Mesothelial cell of epicardium (in vitro differentiated cells): ENCODE data around the gene CD302. TPM values are rescaled to one million over a fixed set of nuclear protein-coding genes. Genes with fewer than 3 reads are reported as not detected.
A peak's percentile ranks its signal among the peaks of the same experiment; 100 is the strongest.

Experiments
- DNase-seq, 2 experiments: peaks; one replicate each; pipeline ENCODE4 v3.0.0; 2021; ENCODE audit warnings: low spot score in 2 of 2; ENCODE audit not compliant: unreplicated experiment in 2 of 2
- H3K27ac Mint-ChIP-seq: 2 replicates; pipeline ENCODE4 v1.8.0; 2021; ENCODE audit warnings: mixed read lengths
- H3K27me3 Mint-ChIP-seq: 2 replicates; pipeline ENCODE4 v1.8.0; 2021; ENCODE audit warnings: low read depth, mixed read lengths
- H3K36me3 Mint-ChIP-seq: 2 replicates; pipeline ENCODE4 v1.8.0; 2021; ENCODE audit warnings: mixed read lengths
- H3K4me1 Mint-ChIP-seq: 2 replicates; pipeline ENCODE4 v1.8.0; 2021; ENCODE audit warnings: mixed read lengths
- H3K4me3 Mint-ChIP-seq: 2 replicates; pipeline ENCODE4 v1.8.0; 2021; ENCODE audit warnings: mild to moderate bottlenecking, moderate library complexity, mixed read lengths
- H3K9me3 Mint-ChIP-seq: 2 replicates; pipeline ENCODE4 v1.8.0; 2021; ENCODE audit warnings: mixed read lengths
- CTCF ChIP-seq: fragments of 200-600 bp; sonication (generic); IDR thresholded peaks from one replicate; pipeline ENCODE4 v1.5.0; 2021; ENCODE audit warnings: antibody characterized with exemption; ENCODE audit not compliant: unreplicated experiment
- total RNA-seq: library from RNA; stranded (reverse); gene quantifications from 3 replicates; pipeline ENCODE4 v1.2.1, GENCODE V29; 2021

The CD302 gene
- total RNA-seq, 1 donor from 2014 or later = 2.9 TPM

GRCh38 chr2:159808032-159808425 is 10.0 kb upstream of the CD302 start:
- Mint-ChIP-seq H3K9me3 (no peaks in the 10 kb centered on the region), H3K27ac (no peak overlapping the region), H3K36me3 (no peaks in the 10 kb centered on the region), H3K4me1 (peaks cover 9% of the 10 kb centered on the region), H3K4me3 (no peak overlapping the region), H3K27me3 (no peaks in the 10 kb centered on the region)
- DNase-seq = no peak
- TF ChIP-seq CTCF = no peak

GRCh38 chr2:159807183-159808031 is 9.4 kb upstream of the CD302 start:
- H3K9me3 Mint-ChIP-seq = no peaks in the 10 kb centered on the region
- H3K4me3 Mint-ChIP-seq = no peak overlapping the region
- peaks cover 9% of the 10 kb centered on the region for H3K4me1 Mint-ChIP-seq
- H3K27me3 Mint-ChIP-seq = no peaks in the 10 kb centered on the region
- no peak overlapping the region for H3K27ac Mint-ChIP-seq
- TF ChIP-seq CTCF = peak; percentile 54
- no peaks in the 10 kb centered on the region for H3K36me3 Mint-ChIP-seq
- DNase-seq = no peak

- H3K27ac Mint-ChIP-seq = no peak overlapping the region
- H3K4me1 Mint-ChIP-seq = peaks cover 2% of the 10 kb centered on the region
- H3K27me3 Mint-ChIP-seq = peaks cover 15% of the 10 kb centered on the region
- no peak overlapping the region for H3K4me3 Mint-ChIP-seq
- DNase-seq = no peak
- no peak for TF ChIP-seq CTCF
- no peaks in the 10 kb centered on the region for H3K36me3 Mint-ChIP-seq
- H3K9me3 Mint-ChIP-seq = no peaks in the 10 kb centered on the region
Measured at GRCh38 chr2:159804941-159805340, 6.9 kb upstream of the CD302 start.

GRCh38 chr2:159803235-159803962 is 5.4 kb upstream of the CD302 start:
- no peak overlapping the region for H3K4me3 Mint-ChIP-seq
- no peaks in the 10 kb centered on the region for H3K36me3 Mint-ChIP-seq
- no peak for DNase-seq
- TF ChIP-seq CTCF = no peak
- peaks cover 30% of the 10 kb centered on the region for H3K27me3 Mint-ChIP-seq
- H3K27ac Mint-ChIP-seq = no peak overlapping the region
- H3K9me3 Mint-ChIP-seq = no peaks in the 10 kb centered on the region
- peaks cover 6% of the 10 kb centered on the region for H3K4me1 Mint-ChIP-seq

- no peak for DNase-seq
- Mint-ChIP-seq H3K4me3 (no peak overlapping the region), H3K27me3 (peaks cover 36% of the 10 kb centered on the region), H3K4me1 (peaks cover 5% of the 10 kb centered on the region), H3K36me3 (no peaks in the 10 kb centered on the region), H3K27ac (no peak overlapping the region), H3K9me3 (no peaks in the 10 kb centered on the region)
- no peak for TF ChIP-seq CTCF
Measured at GRCh38 chr2:159802673-159803072, 4.7 kb upstream of the CD302 start.
